GM12878 (cell line): Measurements from ENCODE around the gene RPL18. TPM values are rescaled to one million over a fixed set of nuclear protein-coding genes. Genes with fewer than 3 reads are reported as not detected.

Source experiments
- BHLHE40 ChIP-seq, 2 experiments: fragments of 450-650 bp in 1 of 2; IDR thresholded peaks; 2 replicates each; pipeline ENCODE4 v1.6.1; 2011 to 2017; ENCODE audit warnings: low read depth in 2 of 2, borderline replicate concordance in 1 of 2, improper control_type of control experiment in 1 of 2, low read length in 1 of 2, mild to moderate bottlenecking in 1 of 2
- BRCA1 ChIP-seq: IDR thresholded peaks from 2 replicates; pipeline ENCODE4 v1.6.1; 2011; ENCODE audit warnings: low read depth, low read length, improper control_type of control experiment
- CHD1 ChIP-seq: IDR thresholded peaks from 2 replicates; pipeline ENCODE4 v1.6.1; 2012; ENCODE audit warnings: low read depth, low read length, improper control_type of control experiment
- CHD4 ChIP-seq: fragments of 200-600 bp; sonication (generic); IDR thresholded peaks from 2 replicates; pipeline ENCODE4 v1.6.1; 2016; ENCODE audit warnings: mild to moderate bottlenecking
- FOXK2 ChIP-seq: fragments of 450-650 bp; IDR thresholded peaks from 2 replicates; pipeline ENCODE4 v1.6.1; 2017; ENCODE audit warnings: mild to moderate bottlenecking, moderate library complexity
- IRF4 ChIP-seq: IDR thresholded peaks from 2 replicates; pipeline ENCODE4 v1.6.1; 2011; ENCODE audit warnings: low read depth, low read length
- KLF5 ChIP-seq: fragments of 450-650 bp; IDR thresholded peaks from 2 replicates; pipeline ENCODE4 v1.6.1; 2014; ENCODE audit warnings: mild to moderate bottlenecking; ENCODE audit not compliant: partially characterized antibody
- RUNX3 ChIP-seq: IDR thresholded peaks from 2 replicates; pipeline ENCODE4 v1.6.1; 2012; ENCODE audit warnings: low read length, inconsistent platforms
- SP1 ChIP-seq: IDR thresholded peaks from one replicate; pipeline ENCODE4 v1.6.1; 2011; ENCODE audit warnings: low read depth, low read length
- SUPT20H ChIP-seq: IDR thresholded peaks from 2 replicates; pipeline ENCODE4 v1.6.1; 2011; ENCODE audit warnings: low read depth, mild to moderate bottlenecking, low read length, moderate library complexity, borderline replicate concordance; ENCODE audit not compliant: control insufficient read depth
- TCF3 ChIP-seq: IDR thresholded peaks from 2 replicates; pipeline ENCODE4 v1.6.1; 2012; ENCODE audit warnings: low read depth, mild to moderate bottlenecking, low read length, borderline replicate concordance; ENCODE audit not compliant: insufficient read depth
- YY1 ChIP-seq: IDR thresholded peaks from 2 replicates; pipeline ENCODE4 v1.6.1; 2011; ENCODE audit warnings: low read depth, mild to moderate bottlenecking, low read length
- ZNF622 ChIP-seq: fragments of 450-650 bp; IDR thresholded peaks from 2 replicates; pipeline ENCODE4 v1.6.1; 2017; ENCODE audit warnings: mild to moderate bottlenecking, inconsistent platforms
- polyA plus RNA-seq, 11 experiments: library from polyadenylated mRNA; depleted of rRNA in 4 of 11; unstranded in 6 of 11; stranded (reverse) in 5 of 11; fragments of >200 nt; fragmentation: Nextera tagmentation in 4 of 11; fragmentation: Illumina TruSeq in 1 of 11; extraction: Ambion mirVana in 4 of 11; extraction: Trizol in 1 of 11; gene quantifications; 1 replicate in 1 of 11; 2 replicates in 10 of 11; pipeline versions ENCODE4 v1.2.1 to v1.2.3, GENCODE V29; 2011 to 2016; ENCODE audit warnings: inconsistent platforms in 2 of 11, missing spikeins in 2 of 11, low read depth in 1 of 11
- total RNA-seq, 4 experiments: library from RNA; depleted of rRNA in 3 of 4; stranded (reverse); fragments of >200 nt in 3 of 4; fragmentation: Illumina TruSeq in 1 of 4; extraction: Trizol in 1 of 4; gene quantifications; 2 replicates each; pipeline versions ENCODE4 v1.2.1 to v1.2.3, GENCODE V29; 2013 to 2021
- TF ChIP-seq, protein P1 (sequence below): IDR thresholded peaks from 2 replicates; pipeline ENCODE4 v1.6.1; 2011; ENCODE audit warnings: low read depth, low read length, improper control_type of control experiment, borderline replicate concordance
- TF ChIP-seq, protein P2 (sequence below), 3 experiments: IDR thresholded peaks in 2 of 3; conservative IDR thresholded peaks in 1 of 3; 2 replicates each; pipeline ENCODE4 v1.5.1; 2011; ENCODE audit warnings: low read depth in 3 of 3, low read length in 3 of 3, mild to moderate bottlenecking in 3 of 3, control low read depth in 2 of 3, moderate library complexity in 2 of 3, inconsistent platforms in 1 of 3, mixed read lengths in 1 of 3; ENCODE audit not compliant: control insufficient read depth in 2 of 3, insufficient read depth in 1 of 3; ENCODE audit errors: extremely low read depth in 1 of 3
- TF ChIP-seq, protein P3 (sequence below): fragments of 450-650 bp; IDR thresholded peaks from 2 replicates; pipeline ENCODE4 v1.6.1; 2017; ENCODE audit warnings: mild to moderate bottlenecking, low read depth, inconsistent platforms; ENCODE audit not compliant: poor library complexity, severe bottlenecking
- TF ChIP-seq, protein P4 (sequence below): fragments of 450-650 bp; IDR thresholded peaks from 2 replicates; pipeline ENCODE4 v1.6.1; 2018; ENCODE audit warnings: borderline replicate concordance, mild to moderate bottlenecking; ENCODE audit not compliant: partially characterized antibody
- TF ChIP-seq, protein P5 (sequence below): fragments of 450-650 bp; IDR thresholded peaks from 2 replicates; pipeline ENCODE4 v1.6.1; 2016; ENCODE audit warnings: mild to moderate bottlenecking
- TF ChIP-seq, protein P6 (sequence below): fragments of 450-650 bp; IDR thresholded peaks from 2 replicates; pipeline ENCODE4 v1.6.1; 2016; ENCODE audit warnings: mild to moderate bottlenecking

Gene RPL18
- total and polyA plus RNA-seq, 10 of the 15 experiments (the other 5 are each of a cell fraction or from before 2014, with no cell fraction given) = 393 to 4,267 (median 2,019) TPM

DNA sequence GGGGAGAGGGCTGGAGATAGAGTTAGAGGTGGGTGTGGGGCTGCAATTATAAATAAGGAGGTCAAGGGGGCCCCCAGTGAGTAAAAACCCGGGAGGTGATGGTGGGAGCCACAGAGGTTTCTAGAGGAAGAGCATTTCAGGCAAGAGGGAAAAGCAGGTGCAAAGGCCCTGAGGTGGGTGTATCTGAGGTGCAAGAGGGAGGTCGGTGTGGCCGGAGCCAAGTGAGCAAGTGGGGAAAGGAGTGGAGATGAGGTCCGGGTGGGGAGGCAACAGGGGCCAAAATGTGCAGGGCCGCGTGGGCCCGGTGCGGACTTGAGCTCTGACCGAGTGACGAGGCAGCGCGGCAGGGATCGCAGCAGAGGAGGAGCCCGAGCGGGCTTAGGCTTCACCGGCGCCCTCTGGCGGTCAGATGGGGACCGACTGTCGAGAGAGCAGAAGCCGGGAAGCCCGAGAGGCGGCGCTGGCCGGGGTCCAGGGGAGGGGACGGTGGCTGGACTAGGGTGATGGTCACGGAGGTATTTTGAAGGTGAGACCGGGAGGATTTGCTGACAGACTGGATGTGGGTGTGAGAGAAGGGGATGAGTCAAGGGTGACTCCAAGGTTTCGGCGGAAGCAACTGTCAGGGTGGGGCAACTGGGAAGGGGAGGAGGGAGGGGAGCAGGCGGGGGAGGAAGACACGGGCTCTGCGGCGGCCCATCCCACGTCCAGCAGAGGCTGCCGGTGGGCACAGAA, 30.1 kb downstream of the RPL18 start (continued):
- TF ChIP-seq BRCA1 (no peak), IRF4 (peak; percentile 19; the same call in 1 of the 2 replicates), FOXK2 (no peak), YY1 (peak; percentile 72), KLF5 (peak; percentile 62), SUPT20H (no peak), ZNF622 (no peak), RUNX3 (peak; percentile 49), CHD4 (no peak), CHD1 (no peak), SP1 (no peak), BHLHE40 (IDR thresholded peaks at IDR 0.05; ENCODE audit: borderline replicate concordance in 1 of 2, low read depth in 2 of 2, low read length in 1 of 2) (peak in 1 of 2 experiments; percentile 26; a peak in 1 of 4 replicates), TCF3 (no peak)
- TF ChIP-seq, protein P1, sequence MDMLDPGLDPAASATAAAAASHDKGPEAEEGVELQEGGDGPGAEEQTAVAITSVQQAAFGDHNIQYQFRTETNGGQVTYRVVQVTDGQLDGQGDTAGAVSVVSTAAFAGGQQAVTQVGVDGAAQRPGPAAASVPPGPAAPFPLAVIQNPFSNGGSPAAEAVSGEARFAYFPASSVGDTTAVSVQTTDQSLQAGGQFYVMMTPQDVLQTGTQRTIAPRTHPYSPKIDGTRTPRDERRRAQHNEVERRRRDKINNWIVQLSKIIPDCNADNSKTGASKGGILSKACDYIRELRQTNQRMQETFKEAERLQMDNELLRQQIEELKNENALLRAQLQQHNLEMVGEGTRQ = no peak
- TF ChIP-seq, protein P2, sequence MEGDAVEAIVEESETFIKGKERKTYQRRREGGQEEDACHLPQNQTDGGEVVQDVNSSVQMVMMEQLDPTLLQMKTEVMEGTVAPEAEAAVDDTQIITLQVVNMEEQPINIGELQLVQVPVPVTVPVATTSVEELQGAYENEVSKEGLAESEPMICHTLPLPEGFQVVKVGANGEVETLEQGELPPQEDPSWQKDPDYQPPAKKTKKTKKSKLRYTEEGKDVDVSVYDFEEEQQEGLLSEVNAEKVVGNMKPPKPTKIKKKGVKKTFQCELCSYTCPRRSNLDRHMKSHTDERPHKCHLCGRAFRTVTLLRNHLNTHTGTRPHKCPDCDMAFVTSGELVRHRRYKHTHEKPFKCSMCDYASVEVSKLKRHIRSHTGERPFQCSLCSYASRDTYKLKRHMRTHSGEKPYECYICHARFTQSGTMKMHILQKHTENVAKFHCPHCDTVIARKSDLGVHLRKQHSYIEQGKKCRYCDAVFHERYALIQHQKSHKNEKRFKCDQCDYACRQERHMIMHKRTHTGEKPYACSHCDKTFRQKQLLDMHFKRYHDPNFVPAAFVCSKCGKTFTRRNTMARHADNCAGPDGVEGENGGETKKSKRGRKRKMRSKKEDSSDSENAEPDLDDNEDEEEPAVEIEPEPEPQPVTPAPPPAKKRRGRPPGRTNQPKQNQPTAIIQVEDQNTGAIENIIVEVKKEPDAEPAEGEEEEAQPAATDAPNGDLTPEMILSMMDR (IDR thresholded peaks at IDR 0.05 in 2 of 3, conservative IDR thresholded peaks at IDR 0.05 in 1 of 3; ENCODE audit: control insufficient read depth in 2 of 3, extremely low read depth in 1 of 3, insufficient read depth in 1 of 3, low read depth in 3 of 3, low read length in 3 of 3) = peak; percentile 93 to 97 (median 94)
- TF ChIP-seq, protein P3, sequence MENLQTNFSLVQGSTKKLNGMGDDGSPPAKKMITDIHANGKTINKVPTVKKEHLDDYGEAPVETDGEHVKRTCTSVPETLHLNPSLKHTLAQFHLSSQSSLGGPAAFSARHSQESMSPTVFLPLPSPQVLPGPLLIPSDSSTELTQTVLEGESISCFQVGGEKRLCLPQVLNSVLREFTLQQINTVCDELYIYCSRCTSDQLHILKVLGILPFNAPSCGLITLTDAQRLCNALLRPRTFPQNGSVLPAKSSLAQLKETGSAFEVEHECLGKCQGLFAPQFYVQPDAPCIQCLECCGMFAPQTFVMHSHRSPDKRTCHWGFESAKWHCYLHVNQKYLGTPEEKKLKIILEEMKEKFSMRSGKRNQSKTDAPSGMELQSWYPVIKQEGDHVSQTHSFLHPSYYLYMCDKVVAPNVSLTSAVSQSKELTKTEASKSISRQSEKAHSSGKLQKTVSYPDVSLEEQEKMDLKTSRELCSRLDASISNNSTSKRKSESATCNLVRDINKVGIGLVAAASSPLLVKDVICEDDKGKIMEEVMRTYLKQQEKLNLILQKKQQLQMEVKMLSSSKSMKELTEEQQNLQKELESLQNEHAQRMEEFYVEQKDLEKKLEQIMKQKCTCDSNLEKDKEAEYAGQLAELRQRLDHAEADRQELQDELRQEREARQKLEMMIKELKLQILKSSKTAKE = no peak
- TF ChIP-seq, protein P4, sequence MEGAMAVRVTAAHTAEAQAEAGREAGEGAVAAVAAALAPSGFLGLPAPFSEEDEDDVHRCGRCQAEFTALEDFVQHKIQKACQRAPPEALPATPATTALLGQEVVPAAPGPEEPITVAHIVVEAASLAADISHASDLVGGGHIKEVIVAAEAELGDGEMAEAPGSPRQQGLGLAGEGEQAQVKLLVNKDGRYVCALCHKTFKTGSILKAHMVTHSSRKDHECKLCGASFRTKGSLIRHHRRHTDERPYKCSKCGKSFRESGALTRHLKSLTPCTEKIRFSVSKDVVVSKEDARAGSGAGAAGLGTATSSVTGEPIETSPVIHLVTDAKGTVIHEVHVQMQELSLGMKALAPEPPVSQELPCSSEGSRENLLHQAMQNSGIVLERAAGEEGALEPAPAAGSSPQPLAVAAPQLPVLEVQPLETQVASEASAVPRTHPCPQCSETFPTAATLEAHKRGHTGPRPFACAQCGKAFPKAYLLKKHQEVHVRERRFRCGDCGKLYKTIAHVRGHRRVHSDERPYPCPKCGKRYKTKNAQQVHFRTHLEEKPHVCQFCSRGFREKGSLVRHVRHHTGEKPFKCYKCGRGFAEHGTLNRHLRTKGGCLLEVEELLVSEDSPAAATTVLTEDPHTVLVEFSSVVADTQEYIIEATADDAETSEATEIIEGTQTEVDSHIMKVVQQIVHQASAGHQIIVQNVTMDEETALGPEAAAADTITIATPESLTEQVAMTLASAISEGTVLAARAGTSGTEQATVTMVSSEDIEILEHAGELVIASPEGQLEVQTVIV = no peak
- TF ChIP-seq, protein P5, sequence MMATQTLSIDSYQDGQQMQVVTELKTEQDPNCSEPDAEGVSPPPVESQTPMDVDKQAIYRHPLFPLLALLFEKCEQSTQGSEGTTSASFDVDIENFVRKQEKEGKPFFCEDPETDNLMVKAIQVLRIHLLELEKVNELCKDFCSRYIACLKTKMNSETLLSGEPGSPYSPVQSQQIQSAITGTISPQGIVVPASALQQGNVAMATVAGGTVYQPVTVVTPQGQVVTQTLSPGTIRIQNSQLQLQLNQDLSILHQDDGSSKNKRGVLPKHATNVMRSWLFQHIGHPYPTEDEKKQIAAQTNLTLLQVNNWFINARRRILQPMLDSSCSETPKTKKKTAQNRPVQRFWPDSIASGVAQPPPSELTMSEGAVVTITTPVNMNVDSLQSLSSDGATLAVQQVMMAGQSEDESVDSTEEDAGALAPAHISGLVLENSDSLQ = 0 out of 2 replicates have a peak, but pooled peaks have one; percentile 16
- TF ChIP-seq, protein P6, sequence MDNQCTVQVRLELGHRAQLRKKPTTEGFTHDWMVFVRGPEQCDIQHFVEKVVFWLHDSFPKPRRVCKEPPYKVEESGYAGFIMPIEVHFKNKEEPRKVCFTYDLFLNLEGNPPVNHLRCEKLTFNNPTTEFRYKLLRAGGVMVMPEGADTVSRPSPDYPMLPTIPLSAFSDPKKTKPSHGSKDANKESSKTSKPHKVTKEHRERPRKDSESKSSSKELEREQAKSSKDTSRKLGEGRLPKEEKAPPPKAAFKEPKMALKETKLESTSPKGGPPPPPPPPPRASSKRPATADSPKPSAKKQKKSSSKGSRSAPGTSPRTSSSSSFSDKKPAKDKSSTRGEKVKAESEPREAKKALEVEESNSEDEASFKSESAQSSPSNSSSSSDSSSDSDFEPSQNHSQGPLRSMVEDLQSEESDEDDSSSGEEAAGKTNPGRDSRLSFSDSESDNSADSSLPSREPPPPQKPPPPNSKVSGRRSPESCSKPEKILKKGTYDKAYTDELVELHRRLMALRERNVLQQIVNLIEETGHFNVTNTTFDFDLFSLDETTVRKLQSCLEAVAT = peak; percentile 57; the same call in 1 of the 2 replicates
